Measurements from ENCODE around the gene THSD4.

DNA sequence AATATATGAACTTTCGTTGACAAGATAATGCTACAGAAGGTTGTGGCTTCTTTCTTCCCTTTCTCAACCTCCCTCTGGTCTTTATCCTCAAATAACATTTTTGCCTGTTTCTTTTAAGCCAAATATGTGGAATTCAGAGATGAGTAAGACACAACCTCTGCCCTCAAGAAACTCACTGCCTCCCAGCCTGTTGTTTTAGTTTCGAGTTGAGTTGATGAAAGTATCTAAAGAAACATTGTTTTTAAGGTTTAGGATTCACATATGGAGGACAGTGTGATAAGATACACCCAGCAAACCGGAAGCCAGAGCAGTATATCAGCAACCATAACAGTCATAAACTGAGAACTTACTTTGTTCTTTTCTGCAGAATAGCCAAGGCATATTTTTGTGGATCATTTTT lies 218.6 kb downstream of the THSD4 start:
- no peak for TF ChIP-seq EZH2phosphoT487 (IDR thresholded peaks at IDR 0.05; ENCODE audit: borderline replicate concordance, low read length)
- no peak for TF ChIP-seq CTCF (conservative IDR thresholded peaks at IDR 0.05; ENCODE audit: low read depth, low read length)
- TF ChIP-seq EZH2 (IDR thresholded peaks at IDR 0.05; ENCODE audit: low read length, unreplicated experiment): no peak
